NOMO-1 (cell line): ENCODE data around the gene NFE2.
"Not testable (repeated sequence)": the region's sequence is repeated elsewhere in the genome, so short reads cannot be mapped to it uniquely, and the experiment has no call there.

Source experiments
- DNase-seq, 2 experiments: peaks; one replicate each; lab custom pipeline; 2025; ENCODE audit not compliant: unreplicated experiment in 2 of 2; lab: John Stamatoyannopoulos, UW

Gene NFE2

GRCh38 chr12:54300732-54301427 is at the start of gene NFE2:
Gene NFE2, minus strand, starts transcription at chr12:54301015. Its CDS starts 5,767 bp downstream, at chr12:54295248.
- DNase-seq: peak; percentile 79 to 84

GRCh38 chr12:54349679-54350078 is 48.9 kb upstream of the NFE2 start:
- DNase-seq: no peak

GRCh38 chr12:54349036-54349435 is 48.2 kb upstream of the NFE2 start:
- DNase-seq: no peak

- no peak for DNase-seq
These were observed 40.8 kb upstream of the NFE2 start for GRCh38 chr12:54341378-54342300.

- no peak for DNase-seq
These were observed 40.0 kb upstream of the NFE2 start for GRCh38 chr12:54340846-54341245.

- no peak for DNase-seq
These were observed 38.0 kb upstream of the NFE2 start for GRCh38 chr12:54338698-54339296.

GRCh38 chr12:54337854-54338650 is 37.2 kb upstream of the NFE2 start:
- no peak for DNase-seq

- DNase-seq: peak in 1 of 2 experiments; percentile 37
These were observed 36.5 kb upstream of the NFE2 start for GRCh38 chr12:54337280-54337842.

- DNase-seq: no peak
These were observed 32.7 kb upstream of the NFE2 start for GRCh38 chr12:54333420-54334034.

GRCh38 chr12:54331461-54331860 is 30.6 kb upstream of the NFE2 start:
- no peak for DNase-seq

- no peak for DNase-seq
These were observed 29.6 kb upstream of the NFE2 start for GRCh38 chr12:54330442-54330841.

GRCh38 chr12:54329759-54330158 is 28.9 kb upstream of the NFE2 start:
- no peak for DNase-seq

GRCh38 chr12:54328595-54329337 is 28.0 kb upstream of the NFE2 start:
- DNase-seq: no peak

GRCh38 chr12:54325442-54326109 is 24.8 kb upstream of the NFE2 start:
- DNase-seq: not testable (repeated sequence)

- peak; percentile 100 for DNase-seq
These were observed 24.0 kb upstream of the NFE2 start, which contains the start of gene COPZ1 for GRCh38 chr12:54324617-54325441. Gene COPZ1, plus strand, starts transcription at chr12:54325131. Its CDS starts 33 bp downstream, at chr12:54325164.

- no peak for DNase-seq
These were observed 20.5 kb upstream of the NFE2 start for GRCh38 chr12:54321363-54321762.

GRCh38 chr12:54312309-54312708 is 11.5 kb upstream of the NFE2 start:
- DNase-seq: not testable (repeated sequence)

- DNase-seq: no peak
These were observed 10.2 kb upstream of the NFE2 start for GRCh38 chr12:54311051-54311450.
